Keratinocyte (primary cell): ENCODE results near the gene HNRNPH1. TPM values are rescaled to one million over a fixed set of nuclear protein-coding genes. Genes with fewer than 3 reads are reported as not detected.
A peak's percentile ranks its signal among the peaks of the same experiment; 100 is the strongest.
"Not testable (repeated sequence)": the region's sequence is repeated elsewhere in the genome, so short reads cannot be mapped to it uniquely, and the experiment has no call there.

Experiments
- DNase-seq: peaks from one replicate; pipeline ENCODE4 v3.0.0-alpha.2; 2011; ENCODE audit warnings: low read depth, missing footprints, low spot score
- FAIRE-seq: peaks from 2 replicates; lab custom pipeline; 2011; peaks lifted over from hg19 to GRCh38; lab: Jason Lieb, UNC
- H2AFZ ChIP-seq: 2 replicates; pipeline ENCODE4 v1.6.0; 2012; ENCODE audit warnings: low read length, control low read depth, inconsistent platforms; ENCODE audit not compliant: control insufficient read depth
- H3K27ac ChIP-seq: 2 replicates; pipeline ENCODE4 v1.5.1; 2011; ENCODE audit warnings: low read length; ENCODE audit not compliant: control insufficient read depth, insufficient read depth
- H3K27me3 ChIP-seq: 3 replicates; pipeline ENCODE4 v1.6.0; 2011; ENCODE audit warnings: low read length; ENCODE audit not compliant: control insufficient read depth, insufficient read depth; ENCODE audit errors: extremely low read depth
- H3K36me3 ChIP-seq, 2 experiments: 2 replicates in 1 of 2; 3 replicates in 1 of 2; pipeline ENCODE4 v1.5.1; 2011; ENCODE audit warnings: low read length in 2 of 2, mild to moderate bottlenecking in 1 of 2; ENCODE audit not compliant: control insufficient read depth in 2 of 2, insufficient read depth in 2 of 2; ENCODE audit errors: extremely low read depth in 1 of 2
- H3K4me1 ChIP-seq: 3 replicates; pipeline ENCODE4 v1.5.1; 2011; ENCODE audit warnings: low read length; ENCODE audit not compliant: control insufficient read depth, insufficient read depth; ENCODE audit errors: extremely low read depth
- H3K4me2 ChIP-seq: 3 replicates; pipeline ENCODE4 v1.6.0; 2011; ENCODE audit warnings: low read depth, low read length; ENCODE audit not compliant: control insufficient read depth, insufficient read depth; ENCODE audit errors: extremely low read depth
- H3K4me3 ChIP-seq, 3 experiments: fragments of 200-600 bp in 1 of 3; sonication (generic) in 1 of 3; 2 replicates in 2 of 3; 3 replicates in 1 of 3; pipeline ENCODE4 v1.5.1; 2011 to 2016; ENCODE audit warnings: low read length in 3 of 3, mild to moderate bottlenecking in 3 of 3, control low read depth in 2 of 3, inconsistent platforms in 1 of 3, low read depth in 1 of 3, mixed read lengths in 1 of 3, mixed run types in 1 of 3, moderate library complexity in 1 of 3; ENCODE audit not compliant: control insufficient read depth in 2 of 3, insufficient read depth in 2 of 3; ENCODE audit errors: extremely low read depth in 1 of 3
- H3K79me2 ChIP-seq: 2 replicates; pipeline ENCODE4 v1.6.0; 2012; ENCODE audit warnings: low read length; ENCODE audit not compliant: control insufficient read depth, insufficient read depth
- H3K9ac ChIP-seq: 3 replicates; pipeline ENCODE4 v1.6.0; 2011; ENCODE audit warnings: low read length; ENCODE audit not compliant: control insufficient read depth, insufficient read depth; ENCODE audit errors: extremely low read depth
- H3K9me1 ChIP-seq: 3 replicates; pipeline ENCODE4 v1.6.0; 2011; ENCODE audit warnings: low read length; ENCODE audit not compliant: control insufficient read depth, insufficient read depth; ENCODE audit errors: extremely low read depth
- H3K9me3 ChIP-seq: 2 replicates; pipeline ENCODE4 v1.5.1; 2012; ENCODE audit warnings: low read depth, low read length; ENCODE audit not compliant: control insufficient read depth
- H4K20me1 ChIP-seq: 3 replicates; pipeline ENCODE4 v1.6.0; 2011; ENCODE audit warnings: low read length; ENCODE audit not compliant: control insufficient read depth, insufficient read depth; ENCODE audit errors: extremely low read depth
- dilution Hi-C: fragments of 300-500 bp; cut with MboI; formaldehyde crosslinking; loops from one replicate; pipeline ENCODE4 v1.7.0; 2020; ENCODE audit warnings: low sequenced_read_pairs; ENCODE audit not compliant: extremely low pct_ligation_motif_present
- polyA plus RNA-seq, 5 experiments: library from polyadenylated mRNA; depleted of rRNA in 3 of 5; stranded (reverse) in 3 of 5; stranded (forward) in 1 of 5; unstranded in 1 of 5; fragments of >200 nt; gene quantifications; 1 replicate in 1 of 5; 2 replicates in 3 of 5; 3 replicates in 1 of 5; pipeline versions ENCODE4 v1.2.1 to v1.2.3, GENCODE V29; 2011 to 2012; ENCODE audit warnings: missing spikeins in 2 of 5, low read depth in 1 of 5, low replicate concordance in 1 of 5

HNRNPH1 gene
- polyA plus RNA-seq, 1 donor (not counting 4 experiments of a cell fraction or from before 2014, with no cell fraction given): 431 TPM

- peak overlapping the region; percentile 56 for H3K27ac ChIP-seq
- dilution Hi-C loops: not testable (repeated sequence)
These were observed 34.8 kb upstream of the HNRNPH1 start for GRCh38 chr5:179658179-179658856.

GRCh38 chr5:179657302-179658178 lies 34.1 kb upstream of the HNRNPH1 start:
- DNase-seq, H3K4me1 ChIP-seq, H3K36me3 ChIP-seq, H4K20me1 ChIP-seq, H3K9me3 ChIP-seq, H3K79me2 ChIP-seq, H3K27me3 ChIP-seq, dilution Hi-C loops, H3K9me1 ChIP-seq, H2AFZ ChIP-seq, H3K27ac ChIP-seq, H3K9ac ChIP-seq, H3K4me3 ChIP-seq, H3K4me2 ChIP-seq: not testable (repeated sequence)
- peak; percentile 36 for FAIRE-seq

More at GRCh38 chr5:179658179-179658856, 34.8 kb upstream of the HNRNPH1 start:
- Histone ChIP-seq H3K4me3 (peak overlapping the region; percentile 47 to 89 (median 77)), H3K9ac (peak overlapping the region; percentile 78), H2AFZ (peak overlapping the region; percentile 90), H3K4me2 (peak overlapping the region; percentile 98)
- not testable (repeated sequence) for H3K36me3 ChIP-seq, H3K4me1 ChIP-seq, H3K9me3 ChIP-seq, FAIRE-seq, DNase-seq, H3K9me1 ChIP-seq, H3K27me3 ChIP-seq, H3K79me2 ChIP-seq, H4K20me1 ChIP-seq

GRCh38 chr5:179653135-179653534 lies 29.7 kb upstream of the HNRNPH1 start:
- dilution Hi-C loops, FAIRE-seq, H3K9ac ChIP-seq, H3K79me2 ChIP-seq, H3K4me3 ChIP-seq, H3K27me3 ChIP-seq, H2AFZ ChIP-seq, H4K20me1 ChIP-seq, DNase-seq, H3K4me1 ChIP-seq, H3K27ac ChIP-seq, H3K36me3 ChIP-seq, H3K9me3 ChIP-seq, H3K9me1 ChIP-seq, H3K4me2 ChIP-seq: not testable (repeated sequence)

DNA sequence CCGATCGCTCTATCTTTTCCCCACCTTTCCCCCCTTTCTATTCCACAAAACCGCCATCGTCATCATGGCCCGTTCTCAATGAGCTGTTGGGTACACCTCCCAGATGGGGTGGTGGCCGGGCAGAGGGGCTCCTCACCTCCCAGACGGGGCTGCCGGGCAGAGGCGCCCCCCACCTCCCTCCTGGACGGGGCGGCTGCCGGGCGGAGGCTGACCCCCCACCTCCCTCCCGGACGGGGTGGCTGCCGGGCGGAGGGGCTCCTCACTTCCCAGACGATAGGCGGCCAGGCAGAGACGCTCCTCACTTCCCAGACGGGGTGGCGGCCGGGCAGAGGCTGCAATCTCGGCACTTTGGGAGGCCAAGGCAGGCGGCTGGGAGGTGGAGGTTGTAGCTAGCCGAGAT lies 26.8 kb upstream of the HNRNPH1 start:
- H2AFZ ChIP-seq, H3K27ac ChIP-seq, DNase-seq, H3K27me3 ChIP-seq, dilution Hi-C loops, H3K9me3 ChIP-seq, H4K20me1 ChIP-seq, H3K36me3 ChIP-seq, H3K4me2 ChIP-seq, H3K9ac ChIP-seq, H3K9me1 ChIP-seq, H3K4me3 ChIP-seq, H3K79me2 ChIP-seq, H3K4me1 ChIP-seq, FAIRE-seq: not testable (repeated sequence)
